HG02870 (cell line): Measurements from ENCODE around the gene MARS1.
"Not testable (repeated sequence)": the region's sequence is repeated elsewhere in the genome, so short reads cannot be mapped to it uniquely, and the experiment has no call there.

Source experiments
- ATAC-seq: cut with Tn5 transposase; IDR thresholded peaks from one replicate; pipeline ENCODE4 v1.9.1; 2021; ENCODE audit warnings: mild to moderate bottlenecking, moderate library complexity; ENCODE audit not compliant: unreplicated experiment

The MARS1 gene

GRCh38 chr12:57547288-57548012 is 59.6 kb downstream of the MARS1 start:
- no peak for ATAC-seq

GRCh38 chr12:57548013-57548315 is 60.1 kb downstream of the MARS1 start:
- no peak for ATAC-seq

GRCh38 chr12:57548488-57548887 is 60.6 kb downstream of the MARS1 start:
- ATAC-seq = no peak

GRCh38 chr12:57549203-57549908 is 61.5 kb downstream of the MARS1 start:
- no peak for ATAC-seq

GRCh38 chr12:57549909-57550640 is 62.2 kb downstream of the MARS1 start, which contains the start of gene KIF5A:
Gene KIF5A, plus strand, starts transcription at chr12:57550044. Its CDS starts 228 bp downstream, at chr12:57550272.
- no peak for ATAC-seq

- ATAC-seq = no peak
Observed at GRCh38 chr12:57550641-57551549, 63.0 kb downstream of the MARS1 start.

- no peak for ATAC-seq
Observed at GRCh38 chr12:57551637-57552305, 63.9 kb downstream of the MARS1 start.

GRCh38 chr12:57552306-57552651 is 64.4 kb downstream of the MARS1 start:
- no peak for ATAC-seq

- no peak for ATAC-seq
Observed at GRCh38 chr12:57552835-57553313, 65.0 kb downstream of the MARS1 start.

GRCh38 chr12:57553343-57554202 is 65.7 kb downstream of the MARS1 start:
- no peak for ATAC-seq

GRCh38 chr12:57554453-57554852 is 66.6 kb downstream of the MARS1 start:
- no peak for ATAC-seq

GRCh38 chr12:57554897-57555296 is 67.0 kb downstream of the MARS1 start:
- no peak for ATAC-seq

- ATAC-seq = no peak
Observed at GRCh38 chr12:57558864-57559263, 71.0 kb downstream of the MARS1 start.

- no peak for ATAC-seq
Observed at GRCh38 chr12:57560516-57560915, 72.6 kb downstream of the MARS1 start.

- ATAC-seq = not testable (repeated sequence)
Observed at GRCh38 chr12:57561117-57561516, 73.2 kb downstream of the MARS1 start.

GRCh38 chr12:57563358-57563757 is 75.5 kb downstream of the MARS1 start:
- no peak for ATAC-seq

GRCh38 chr12:57564178-57564740 is 76.4 kb downstream of the MARS1 start:
- ATAC-seq = no peak
